NCI-H1694 (cell line): ENCODE measurements around the gene CSTB.
A peak's percentile ranks its signal among the peaks of the same experiment; 100 is the strongest.

Experiments
- DNase-seq: peaks from one replicate; lab custom pipeline; 2025; lab: John Stamatoyannopoulos, UW

The CSTB gene

GRCh38 chr21:43810505-43811261 lies 34.6 kb upstream of the CSTB start:
- DNase-seq: peak; percentile 83

GRCh38 chr21:43809853-43810504 lies 33.9 kb upstream of the CSTB start:
- DNase-seq: no peak

GRCh38 chr21:43809346-43809799 lies 33.3 kb upstream of the CSTB start:
- no peak for DNase-seq

GRCh38 chr21:43808832-43809251 lies 32.7 kb upstream of the CSTB start:
- DNase-seq: no peak

GRCh38 chr21:43808367-43808766 lies 32.3 kb upstream of the CSTB start:
- DNase-seq: no peak

GRCh38 chr21:43806017-43806710 lies 30.1 kb upstream of the CSTB start:
- no peak for DNase-seq

GRCh38 chr21:43805275-43805800 lies 29.2 kb upstream of the CSTB start:
- DNase-seq: no peak

- DNase-seq: no peak
These were observed 27.6 kb upstream of the CSTB start for GRCh38 chr21:43803558-43804300.

- DNase-seq: no peak
These were observed 26.7 kb upstream of the CSTB start for GRCh38 chr21:43802713-43803313.

- no peak for DNase-seq
These were observed 25.1 kb upstream of the CSTB start for GRCh38 chr21:43801006-43801783.

GRCh38 chr21:43800566-43800965 lies 24.5 kb upstream of the CSTB start:
- DNase-seq: no peak

- DNase-seq: no peak
These were observed 24.0 kb upstream of the CSTB start for GRCh38 chr21:43800124-43800523.

GRCh38 chr21:43799301-43799840 lies 23.3 kb upstream of the CSTB start:
- no peak for DNase-seq

GRCh38 chr21:43797925-43798715 lies 22.0 kb upstream of the CSTB start:
- DNase-seq: no peak

- DNase-seq: no peak
These were observed 21.3 kb upstream of the CSTB start for GRCh38 chr21:43797415-43797814.

GRCh38 chr21:43794857-43795256 lies 18.7 kb upstream of the CSTB start:
- DNase-seq: no peak

GRCh38 chr21:43794311-43794710 lies 18.2 kb upstream of the CSTB start:
- DNase-seq: no peak

- DNase-seq: no peak
These were observed 17.1 kb upstream of the CSTB start for GRCh38 chr21:43793243-43793642.

- DNase-seq: no peak
These were observed 16.3 kb upstream of the CSTB start for GRCh38 chr21:43792406-43792805.
